ENCODE measurements around the gene RREB1. TPM values are rescaled to one million over a fixed set of nuclear protein-coding genes. Genes with fewer than 3 reads are reported as not detected.

RREB1 gene
- total and polyA plus RNA-seq, 10 donors, result 3.2 to 72.0 (median 54.6) TPM

DNA sequence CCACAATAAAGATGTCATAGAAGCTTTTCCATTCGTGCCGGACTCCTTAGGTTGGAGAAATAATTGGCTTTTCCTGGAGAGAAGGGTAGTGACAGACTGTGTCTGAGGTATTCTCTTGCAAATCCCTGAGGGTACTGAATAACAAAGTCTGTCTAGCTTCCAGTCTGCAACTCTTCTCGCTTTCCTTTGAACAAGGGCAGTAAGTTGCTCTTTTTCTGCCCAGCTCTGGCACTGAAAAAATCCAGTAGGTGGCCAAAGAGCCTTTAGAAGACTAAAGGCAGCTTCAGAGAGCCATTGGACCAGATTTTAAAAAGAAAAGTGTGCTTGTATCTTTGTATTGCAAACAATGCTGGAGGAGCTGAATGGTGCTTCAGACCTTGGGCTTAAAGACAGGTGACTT is 20.7 kb upstream of the RREB1 start:
- TF ChIP-seq POLR2A (IDR thresholded peaks at IDR 0.05), result no peak
- TF ChIP-seq, protein P1, sequence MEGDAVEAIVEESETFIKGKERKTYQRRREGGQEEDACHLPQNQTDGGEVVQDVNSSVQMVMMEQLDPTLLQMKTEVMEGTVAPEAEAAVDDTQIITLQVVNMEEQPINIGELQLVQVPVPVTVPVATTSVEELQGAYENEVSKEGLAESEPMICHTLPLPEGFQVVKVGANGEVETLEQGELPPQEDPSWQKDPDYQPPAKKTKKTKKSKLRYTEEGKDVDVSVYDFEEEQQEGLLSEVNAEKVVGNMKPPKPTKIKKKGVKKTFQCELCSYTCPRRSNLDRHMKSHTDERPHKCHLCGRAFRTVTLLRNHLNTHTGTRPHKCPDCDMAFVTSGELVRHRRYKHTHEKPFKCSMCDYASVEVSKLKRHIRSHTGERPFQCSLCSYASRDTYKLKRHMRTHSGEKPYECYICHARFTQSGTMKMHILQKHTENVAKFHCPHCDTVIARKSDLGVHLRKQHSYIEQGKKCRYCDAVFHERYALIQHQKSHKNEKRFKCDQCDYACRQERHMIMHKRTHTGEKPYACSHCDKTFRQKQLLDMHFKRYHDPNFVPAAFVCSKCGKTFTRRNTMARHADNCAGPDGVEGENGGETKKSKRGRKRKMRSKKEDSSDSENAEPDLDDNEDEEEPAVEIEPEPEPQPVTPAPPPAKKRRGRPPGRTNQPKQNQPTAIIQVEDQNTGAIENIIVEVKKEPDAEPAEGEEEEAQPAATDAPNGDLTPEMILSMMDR (IDR thresholded peaks at IDR 0.05 in 8 of 11, conservative IDR thresholded peaks at IDR 0.05 in 3 of 11), result peak in 2 of 11 experiments; percentile 11 to 29
- Histone ChIP-seq H3K36me3 (no peaks in the 10 kb centered on the region), H3K27me3 (replicated peaks in 1 of 7) (no peaks in the 10 kb centered on the region), H3K9me3 (no peaks in the 10 kb centered on the region), H3K4me3 (peak overlapping the region; percentile 12 to 61 (median 28)), H3K27ac (peak overlapping the region; percentile 51 to 80 (median 72)), H3K4me1 (peaks cover 15 to 32% (median 26%) of the 10 kb centered on the region in 6 donors)
- 23 to 57% (median 34%) methylated on average over 3 of the region's 3 CpGs for WGBS, 5 donors
- intact Hi-C loops (cut with DNase I; ENCODE audit: low total_unique reads), result no loop called here
- no peak for DNase-seq

DNA sequence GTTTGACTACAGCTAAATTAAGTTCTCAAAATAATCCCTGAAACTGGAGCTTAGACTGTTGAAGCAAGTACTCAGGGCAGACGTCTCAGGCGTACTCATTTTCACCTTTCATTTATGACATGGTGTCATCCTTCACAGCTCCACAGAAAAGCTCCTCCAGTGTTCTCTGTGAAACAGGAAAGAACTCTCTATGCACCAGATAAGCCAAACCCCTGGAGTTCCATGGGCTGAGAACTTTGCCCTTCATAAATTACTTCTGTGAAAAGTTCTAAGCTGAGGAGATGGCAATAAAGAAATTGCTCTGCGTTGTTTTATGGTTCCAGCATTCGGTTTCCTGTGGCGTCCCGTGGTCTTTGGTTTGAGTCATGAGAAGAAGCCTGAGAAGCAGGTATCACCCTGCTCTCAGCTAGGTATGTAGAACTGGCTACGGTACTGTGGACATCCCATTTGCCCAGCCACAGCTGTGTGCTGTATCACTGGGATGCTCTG is 20.2 kb upstream of the RREB1 start:
- DNase-seq, result no peak
- Histone ChIP-seq H3K27ac (peak overlapping the region; percentile 51 to 80 (median 72)), H3K4me1 (peaks cover 15 to 32% (median 26%) of the 10 kb centered on the region in 6 donors), H3K9me3 (no peaks in the 10 kb centered on the region), H3K4me3 (peak overlapping the region in 2 of 8 donors; percentile 32 to 61), H3K27me3 (replicated peaks in 1 of 7) (no peaks in the 10 kb centered on the region), H3K36me3 (no peaks in the 10 kb centered on the region)
- 39 to 48% (median 40%) methylated on average over 7 of the region's 7 CpGs for WGBS, 5 donors
- TF ChIP-seq POLR2A (IDR thresholded peaks at IDR 0.05), result no peak
- no peak for TF ChIP-seq POLR2AphosphoS5 (IDR thresholded peaks at IDR 0.05)
- TF ChIP-seq, protein P1 (IDR thresholded peaks at IDR 0.05 in 8 of 11, conservative IDR thresholded peaks at IDR 0.05 in 3 of 11), result no peak
- intact Hi-C loops (cut with DNase I; ENCODE audit: low total_unique reads), result no loop called here

DNA sequence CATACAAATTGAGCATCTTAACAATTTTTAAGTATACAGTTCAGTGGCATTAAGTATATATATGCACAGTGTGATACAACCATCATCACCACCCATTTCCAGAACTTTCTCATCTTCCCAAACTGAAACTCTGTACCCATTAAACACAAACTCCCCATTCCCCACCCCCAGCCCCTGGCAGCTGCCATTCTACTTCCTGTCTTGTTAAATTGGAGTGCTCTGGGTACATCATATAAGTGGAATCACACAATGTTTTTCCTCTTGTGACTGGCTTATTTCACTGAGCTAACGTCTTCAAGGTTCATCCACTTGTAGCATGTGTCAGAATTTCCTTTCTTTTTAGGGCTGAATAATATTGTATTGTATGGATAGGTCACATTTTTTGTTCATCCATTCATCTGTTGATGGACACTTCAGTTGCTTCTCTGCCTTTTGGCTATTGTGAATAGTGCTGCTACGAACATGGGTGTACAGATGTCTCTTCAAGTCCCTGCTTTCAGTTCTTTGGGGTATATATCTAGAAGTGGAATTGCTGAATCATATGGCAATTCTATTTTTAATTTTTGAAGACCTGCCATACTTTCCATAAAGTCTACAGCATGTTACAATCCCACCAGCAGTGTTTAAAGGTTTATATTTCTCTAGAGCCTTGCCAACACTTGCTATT is 19.6 kb upstream of the RREB1 start:
- TF ChIP-seq POLR2A (IDR thresholded peaks at IDR 0.05), result no peak
- TF ChIP-seq, protein P1 (IDR thresholded peaks at IDR 0.05 in 8 of 11, conservative IDR thresholded peaks at IDR 0.05 in 3 of 11), result no peak
- no peak for DNase-seq
- Histone ChIP-seq H3K9me3 (no peaks in the 10 kb centered on the region), H3K4me3 (peak overlapping the region in 1 of 8 donors; percentile 61), H3K36me3 (no peaks in the 10 kb centered on the region), H3K4me1 (peaks cover 15 to 32% (median 26%) of the 10 kb centered on the region in 6 donors), H3K27ac (peak overlapping the region in 4 of 8 donors; percentile 62 to 80 (median 72)), H3K27me3 (replicated peaks in 1 of 7) (no peaks in the 10 kb centered on the region)
- intact Hi-C loops (cut with DNase I; ENCODE audit: low total_unique reads), result no loop called here
- 41 to 51% (median 42%) methylated on average over 2 of the region's 2 CpGs for WGBS, 5 donors

DNA sequence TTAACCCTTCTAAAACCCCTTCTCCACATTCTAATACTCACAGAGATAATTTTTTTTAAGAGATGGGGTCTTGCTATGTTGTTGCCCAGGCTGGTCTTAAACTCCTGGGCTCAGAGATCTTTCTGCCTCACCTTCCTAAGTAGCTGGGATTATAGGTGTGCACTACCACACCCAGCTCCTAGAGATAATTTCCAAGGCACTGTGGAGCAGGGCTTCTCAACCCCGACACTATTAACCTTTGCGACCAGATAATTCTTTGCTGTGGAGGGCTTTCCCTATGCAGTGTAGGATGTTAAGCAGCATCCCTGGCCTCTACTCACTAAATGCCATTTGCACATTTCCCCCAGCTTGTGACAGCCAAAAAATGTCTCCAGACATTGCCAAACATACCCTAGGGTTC is 8.8 kb upstream of the RREB1 start:
- Histone ChIP-seq H3K9me3 (no peaks in the 10 kb centered on the region), H3K36me3 (no peaks in the 10 kb centered on the region), H3K27me3 (replicated peaks in 1 of 7) (no peaks in the 10 kb centered on the region), H3K27ac (no peak overlapping the region), H3K4me1 (peaks cover 0 to 21% (median 8%) of the 10 kb centered on the region in 6 donors), H3K4me3 (no peak overlapping the region)
- WGBS, 5 donors, result 85 to 99% (median 98%) methylated on average over 2 of the region's 2 CpGs
- DNase-seq, result no peak
- intact Hi-C loops (cut with DNase I; ENCODE audit: low total_unique reads), result no loop called here
- TF ChIP-seq POLR2AphosphoS5 (IDR thresholded peaks at IDR 0.05), result no peak
- no peak for TF ChIP-seq POLR2A (IDR thresholded peaks at IDR 0.05)
- TF ChIP-seq, protein P1 (IDR thresholded peaks at IDR 0.05 in 8 of 11, conservative IDR thresholded peaks at IDR 0.05 in 3 of 11), result no peak
